M059J (cell line): ENCODE measurements around the gene YWHAG. TPM values are rescaled to one million over a fixed set of nuclear protein-coding genes. Genes with fewer than 3 reads are reported as not detected.
A peak's percentile ranks its signal among the peaks of the same experiment; 100 is the strongest.
"Not testable (repeated sequence)": the region's sequence is repeated elsewhere in the genome, so short reads cannot be mapped to it uniquely, and the experiment has no call there.

Experiments
- DNase-seq: peaks from one replicate; pipeline ENCODE4 v3.0.0-alpha.2; 2012; ENCODE audit warnings: low read depth
- total RNA-seq: library from RNA; depleted of rRNA; stranded (reverse); fragments of >200 nt; shearing (Covaris generic); gene quantifications from 2 replicates; pipeline ENCODE4 v1.2.3, GENCODE V29; 2014

YWHAG gene
- total RNA-seq, 1 experiment from 2014 or later = 133 TPM

- DNase-seq = no peak
Measured at GRCh38 chr7:76325092-76325491, 33.7 kb downstream of the YWHAG start.

GRCh38 chr7:76318488-76319353, 40.1 kb downstream of the YWHAG start:
- DNase-seq = peak; percentile 91

GRCh38 chr7:76317782-76318487, 40.9 kb downstream of the YWHAG start:
- DNase-seq = peak; percentile 97

GRCh38 chr7:76316984-76317781, 41.6 kb downstream of the YWHAG start:
- DNase-seq = no peak

- no peak for DNase-seq
Measured at GRCh38 chr7:76315364-76315763, 43.4 kb downstream of the YWHAG start.

- DNase-seq = not testable (repeated sequence)
Measured at GRCh38 chr7:76314740-76315139, 44.1 kb downstream of the YWHAG start.

GRCh38 chr7:76314042-76314721, 44.6 kb downstream of the YWHAG start:
- DNase-seq = peak; percentile 89

- DNase-seq = not testable (repeated sequence)
Measured at GRCh38 chr7:76311838-76312237, 47.0 kb downstream of the YWHAG start.

- DNase-seq = peak; percentile 41
Measured at GRCh38 chr7:76310102-76310957, 48.5 kb downstream of the YWHAG start.

GRCh38 chr7:76309341-76310101, 49.3 kb downstream of the YWHAG start:
- DNase-seq = not testable (repeated sequence)

- not testable (repeated sequence) for DNase-seq
Measured at GRCh38 chr7:76308874-76309273, 49.9 kb downstream of the YWHAG start.

GRCh38 chr7:76304888-76305375, 53.9 kb downstream of the YWHAG start:
- DNase-seq = peak; percentile 40

- DNase-seq = peak; percentile 91
Measured at GRCh38 chr7:76303202-76304147, 55.3 kb downstream of the YWHAG start.

GRCh38 chr7:76302347-76303201, 56.2 kb downstream of the YWHAG start, which contains the start of gene HSPB1:
Gene HSPB1 (plus strand): TSS chr7:76302673. CDS start chr7:76302713, 40 bp downstream.
- peak; percentile 95 for DNase-seq

GRCh38 chr7:76301000-76301399, 57.8 kb downstream of the YWHAG start:
- DNase-seq = no peak

- peak; percentile 90 for DNase-seq
Measured at GRCh38 chr7:76300166-76300731, 58.5 kb downstream of the YWHAG start.
